ENCODE data around the gene FILIP1.

The FILIP1 gene

GRCh38 chr6:75268121-75268987, 225.2 kb downstream of the FILIP1 start:
- no peak overlapping the region for H3K27ac ChIP-seq (replicated peaks)
- TF ChIP-seq REST (IDR thresholded peaks at IDR 0.05; ENCODE audit: insufficient replicate concordance, low read depth) (no peak), GABPA (IDR thresholded peaks at IDR 0.05; ENCODE audit: low read depth) (no peak)
- no peaks in the 10 kb centered on the region for H3K27me3 ChIP-seq (ENCODE audit: insufficient read depth, poor library complexity, severe bottlenecking)
- H3K4me3 ChIP-seq (replicated peaks; ENCODE audit: insufficient read depth, low read length) = no peak overlapping the region
- no peak for DNase-seq (ENCODE audit: low read depth in 1 of 2, low spot score in 1 of 2)

GRCh38 chr6:75267461-75267860, 226.1 kb downstream of the FILIP1 start:
- TF ChIP-seq GABPA (IDR thresholded peaks at IDR 0.05; ENCODE audit: low read depth) (no peak), SPI1 (IDR thresholded peaks at IDR 0.05; ENCODE audit: borderline replicate concordance, low read depth) (no peak), REST (IDR thresholded peaks at IDR 0.05; ENCODE audit: insufficient replicate concordance, low read depth) (no peak), CTCF (IDR thresholded peaks at IDR 0.05; ENCODE audit: insufficient read depth, low read length) (no peak), POLR2AphosphoS5 (IDR thresholded peaks at IDR 0.05; ENCODE audit: low read depth) (no peak)
- Histone ChIP-seq H3K27me3 (ENCODE audit: insufficient read depth, poor library complexity, severe bottlenecking) (no peaks in the 10 kb centered on the region), H3K4me3 (replicated peaks; ENCODE audit: insufficient read depth, low read length) (no peak overlapping the region), H3K27ac (replicated peaks) (no peak overlapping the region)
- no peak for DNase-seq (ENCODE audit: low read depth in 1 of 2, low spot score in 1 of 2)

- no peaks in the 10 kb centered on the region for H3K27me3 ChIP-seq (ENCODE audit: insufficient read depth, poor library complexity, severe bottlenecking)
- TF ChIP-seq GABPA (IDR thresholded peaks at IDR 0.05; ENCODE audit: low read depth) = no peak
- peak; percentile 69 for TF ChIP-seq CTCF (IDR thresholded peaks at IDR 0.05; ENCODE audit: insufficient read depth, low read length)
- no peak overlapping the region for H3K27ac ChIP-seq (replicated peaks)
- no peak overlapping the region for H3K4me3 ChIP-seq (replicated peaks; ENCODE audit: insufficient read depth, low read length)
- no peak for DNase-seq (ENCODE audit: low read depth in 1 of 2, low spot score in 1 of 2)
Observed at GRCh38 chr6:75266716-75267291, 226.8 kb downstream of the FILIP1 start.

GRCh38 chr6:75263401-75263750, 230.2 kb downstream of the FILIP1 start:
- Histone ChIP-seq H3K27ac (replicated peaks) (no peak overlapping the region), H3K27me3 (ENCODE audit: insufficient read depth, poor library complexity, severe bottlenecking) (no peaks in the 10 kb centered on the region), H3K4me3 (replicated peaks; ENCODE audit: insufficient read depth, low read length) (no peak overlapping the region)
- no peak for DNase-seq (ENCODE audit: low read depth in 1 of 2, low spot score in 1 of 2)
- TF ChIP-seq REST (IDR thresholded peaks at IDR 0.05; ENCODE audit: insufficient replicate concordance, low read depth) (no peak), CTCF (IDR thresholded peaks at IDR 0.05; ENCODE audit: insufficient read depth, low read length) (no peak), SPI1 (IDR thresholded peaks at IDR 0.05; ENCODE audit: borderline replicate concordance, low read depth) (no peak), GABPA (IDR thresholded peaks at IDR 0.05; ENCODE audit: low read depth) (no peak), POLR2AphosphoS5 (IDR thresholded peaks at IDR 0.05; ENCODE audit: low read depth) (no peak)

Measured in HL-60 (cell line).